Heart left ventricle (tissue), 16 donors: ENCODE data around the gene SNAP47. TPM values are rescaled to one million over a fixed set of nuclear protein-coding genes. Genes with fewer than 3 reads are reported as not detected.

Experiments
- ATAC-seq, 4 donors: fragments of 200-7000 bp; cut with Tn5 transposase; one replicate each; pipeline ENCODE4 v1.9.1; 2020 to 2022; ENCODE audit warnings: moderate library complexity in 4 of 4, mild to moderate bottlenecking in 3 of 4, moderate number of reproducible peaks in 1 of 4
- DNase-seq, 5 donors: peaks; one replicate each; pipeline ENCODE4 v3.0.0-alpha.2; 2020
- H3K27ac ChIP-seq, 12 donors: fragments of 200-600 bp; sonication (generic) in 4 of 12; one replicate each; pipeline versions ENCODE4 v1.5.0 to v1.8.0; 2016 to 2022; ENCODE audit warnings: mild to moderate bottlenecking in 2 of 12
- H3K27me3 ChIP-seq, 9 donors: fragments of 200-600 bp; sonication (generic) in 2 of 9; one replicate each; pipeline versions ENCODE4 v1.5.1 to v1.8.0; 2016 to 2022; ENCODE audit warnings: mild to moderate bottlenecking in 3 of 9
- H3K36me3 ChIP-seq, 9 donors: fragments of 200-600 bp; sonication (generic) in 2 of 9; one replicate each; pipeline versions ENCODE4 v1.5.0 to v1.8.0; 2018 to 2022; ENCODE audit warnings: mild to moderate bottlenecking in 2 of 9
- H3K4me1 ChIP-seq, 12 donors: fragments of 200-600 bp; sonication (generic) in 4 of 12; one replicate each; pipeline versions ENCODE4 v1.5.0 to v1.8.0; 2016 to 2022; ENCODE audit warnings: mild to moderate bottlenecking in 3 of 12
- H3K4me3 ChIP-seq, 12 donors: fragments of 200-600 bp; sonication (generic) in 4 of 12; one replicate each; pipeline versions ENCODE4 v1.5.0 to v1.8.0; 2017 to 2022; ENCODE audit warnings: mild to moderate bottlenecking in 9 of 12, moderate library complexity in 4 of 12
- H3K9me3 ChIP-seq, 12 donors: fragments of 200-600 bp; sonication (generic) in 4 of 12; one replicate each; pipeline versions ENCODE4 v1.5.0 to v1.8.0; 2016 to 2022; ENCODE audit warnings: mild to moderate bottlenecking in 1 of 12
- POLR2A ChIP-seq, 2 donors: fragments of 450-650 bp; IDR thresholded peaks; one replicate each; pipeline ENCODE4 v1.6.1; 2017; ENCODE audit warnings: antibody characterized with exemption in 2 of 2, mild to moderate bottlenecking in 2 of 2, moderate library complexity in 2 of 2
- WGBS, 4 donors: extraction: QIAGEN DNeasy Blood & Tissue Kit in 2 of 4; methylation state at CpG; one replicate each; pipeline versions ENCODE4 v1.1.5 to v1.1.7; 2013 to 2018; 5-methylcytosine and 5-hydroxymethylcytosine counted together
- intact Hi-C, 10 donors: fragments of 100-400 bp; cut with DNase I; formaldehyde crosslinking; loops; one replicate each; pipeline versions ENCODE4 v1.11.1 to v1.14.2; 2022
- polyA plus RNA-seq, 2 donors: library from polyadenylated mRNA; stranded (reverse); fragments of 200-250 nt; gene quantifications; one replicate each; pipeline ENCODE4 v1.2.3, GENCODE V29; 2013
- total RNA-seq, 9 donors: library from RNA; depleted of rRNA in 2 of 9; stranded (reverse); fragments of >200 nt in 2 of 9; fragmentation: NEBNext Ultra II Directional in 3 of 9; extraction: Animal tissue kit (Norgen Biotek cat#: 25700) in 3 of 9; gene quantifications; one replicate each; pipeline versions ENCODE4 v1.1.0 to v1.2.4, GENCODE V29; 2016 to 2023
- TF ChIP-seq, protein P1 (sequence below), 12 donors: fragments of 200-600 bp; sonication (generic) in 4 of 12; IDR thresholded peaks; one replicate each; pipeline versions ENCODE4 v1.5.0 to v1.8.0; 2018 to 2022; ENCODE audit warnings: antibody characterized with exemption in 12 of 12, mild to moderate bottlenecking in 5 of 12
- donor health status: ischemic (EF 13 %, LVEDD 7.1; RV severe dilation, severe dysfunction).
- donor health status: healthy with polysubstance abuse.
- donor health status: DM: no; HTN: yes; CAD: no.
- donor health status: DM: no; HTN: no; CAD: no.
- donor health status: ischemic (EF 25% LVEDD 6.9; RV normal size, moderate dysfunction).
- donor health status: ischemic (EF 25% LVEDD 5.7; RV mildly dilated, moderate dysfunction).
- donor health status: healthy.
- donor health status: DM: yes; HTN: yes; CAD: no.
- donor health status: ischemic (EF 35%, LVEDD 5.7; RV mildly dilated, moderate dysfunction).
- donor health status: nonischemic (EF 11% LVEDD 7.7; RV severe dilation, severe dysfunction).
- donor health status: DM: yes; HTN: yes; CAD: no.
- donor health status: PGD.
- donor health status: ischemic (EF 29% LVEDD 5.4; RV normal size, mild dysfunction).
- donor health status: nonischemic (EF 23%, LVEDD 6.1; RV moderate dilation, normal function).

SNAP47 gene
- total and polyA plus RNA-seq, 11 donors, result 22.1 to 106 (median 36.7) TPM

DNA sequence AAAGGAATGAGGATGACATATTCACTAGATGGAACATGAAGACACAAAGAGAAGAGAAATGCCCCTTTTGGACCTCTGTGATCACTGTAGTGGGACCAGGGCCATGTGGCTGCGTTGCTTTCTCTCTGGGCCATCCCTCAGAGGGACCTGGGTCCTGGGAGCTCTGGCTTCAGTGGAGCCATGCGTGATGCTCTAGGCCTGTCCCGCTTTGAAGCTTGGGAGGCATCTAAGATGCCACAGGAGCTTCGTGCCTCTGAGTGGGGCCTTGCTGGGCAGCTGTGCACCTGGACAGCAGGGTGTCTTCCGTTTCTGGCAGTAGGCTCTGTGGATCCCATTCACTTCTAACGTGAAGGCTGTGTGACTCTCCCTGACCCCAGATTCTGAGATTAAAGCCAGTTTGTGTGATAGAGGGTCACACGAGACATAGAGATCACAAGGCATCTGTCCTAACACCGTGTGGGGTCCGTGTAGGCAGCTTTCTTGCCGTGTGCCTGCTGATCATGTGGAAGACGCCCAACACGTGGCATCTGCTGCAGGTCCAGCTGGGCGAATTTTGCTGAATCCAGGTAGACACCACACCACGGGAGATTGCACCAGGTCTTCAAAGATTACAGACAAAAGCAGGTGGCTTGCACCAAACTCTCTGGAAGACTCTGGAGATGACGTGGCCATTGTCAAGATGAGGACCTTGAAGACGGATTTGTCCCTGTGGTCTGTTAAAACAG lies 63.0 kb downstream of the SNAP47 start:
- H3K27ac ChIP-seq, result no peak overlapping the region
- peaks cover 0 to 14% (median 7%) of the 10 kb centered on the region in 12 donors for H3K4me1 ChIP-seq
- TF ChIP-seq POLR2A (IDR thresholded peaks at IDR 0.05), result no peak
- TF ChIP-seq, protein P1, sequence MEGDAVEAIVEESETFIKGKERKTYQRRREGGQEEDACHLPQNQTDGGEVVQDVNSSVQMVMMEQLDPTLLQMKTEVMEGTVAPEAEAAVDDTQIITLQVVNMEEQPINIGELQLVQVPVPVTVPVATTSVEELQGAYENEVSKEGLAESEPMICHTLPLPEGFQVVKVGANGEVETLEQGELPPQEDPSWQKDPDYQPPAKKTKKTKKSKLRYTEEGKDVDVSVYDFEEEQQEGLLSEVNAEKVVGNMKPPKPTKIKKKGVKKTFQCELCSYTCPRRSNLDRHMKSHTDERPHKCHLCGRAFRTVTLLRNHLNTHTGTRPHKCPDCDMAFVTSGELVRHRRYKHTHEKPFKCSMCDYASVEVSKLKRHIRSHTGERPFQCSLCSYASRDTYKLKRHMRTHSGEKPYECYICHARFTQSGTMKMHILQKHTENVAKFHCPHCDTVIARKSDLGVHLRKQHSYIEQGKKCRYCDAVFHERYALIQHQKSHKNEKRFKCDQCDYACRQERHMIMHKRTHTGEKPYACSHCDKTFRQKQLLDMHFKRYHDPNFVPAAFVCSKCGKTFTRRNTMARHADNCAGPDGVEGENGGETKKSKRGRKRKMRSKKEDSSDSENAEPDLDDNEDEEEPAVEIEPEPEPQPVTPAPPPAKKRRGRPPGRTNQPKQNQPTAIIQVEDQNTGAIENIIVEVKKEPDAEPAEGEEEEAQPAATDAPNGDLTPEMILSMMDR (IDR thresholded peaks at IDR 0.05), result no peak
- ATAC-seq, result no peak
- peaks cover 0 to 4% (median 0%) of the 10 kb centered on the region in 9 donors for H3K27me3 ChIP-seq
- 78 to 82% (median 80%) methylated on average over 11 to 16 of the region's 16 CpGs for WGBS, 4 donors
- H3K4me3 ChIP-seq, result no peak overlapping the region
- H3K36me3 ChIP-seq, result no peaks in the 10 kb centered on the region
- DNase-seq, result no peak
- intact Hi-C loops, result no loop called here
- H3K9me3 ChIP-seq, result peaks cover 0 to 4% (median 0%) of the 10 kb centered on the region in 12 donors

DNA sequence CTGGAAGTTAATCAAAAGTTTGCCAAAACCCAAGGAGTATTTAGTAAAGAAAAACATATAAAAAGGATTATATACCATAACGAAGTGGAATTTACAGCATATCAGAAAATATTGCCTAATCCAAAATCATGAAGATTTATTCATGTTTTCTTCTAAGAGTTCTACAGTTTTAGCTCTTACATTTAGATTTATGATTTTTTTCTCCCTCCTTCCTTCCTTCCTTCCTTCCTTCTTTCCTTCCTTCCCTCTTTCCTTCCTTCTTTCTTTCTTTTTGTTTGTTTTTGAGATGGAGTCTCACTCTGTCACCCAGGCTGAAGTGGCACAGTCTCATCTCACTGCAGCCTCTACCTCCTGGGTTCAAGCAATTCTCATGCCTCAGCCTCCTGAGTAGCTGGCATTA lies 64.5 kb downstream of the SNAP47 start:
- WGBS, 4 donors, result 81 to 92% (median 90%) methylated on average over 1 of the region's 1 CpG

DNA sequence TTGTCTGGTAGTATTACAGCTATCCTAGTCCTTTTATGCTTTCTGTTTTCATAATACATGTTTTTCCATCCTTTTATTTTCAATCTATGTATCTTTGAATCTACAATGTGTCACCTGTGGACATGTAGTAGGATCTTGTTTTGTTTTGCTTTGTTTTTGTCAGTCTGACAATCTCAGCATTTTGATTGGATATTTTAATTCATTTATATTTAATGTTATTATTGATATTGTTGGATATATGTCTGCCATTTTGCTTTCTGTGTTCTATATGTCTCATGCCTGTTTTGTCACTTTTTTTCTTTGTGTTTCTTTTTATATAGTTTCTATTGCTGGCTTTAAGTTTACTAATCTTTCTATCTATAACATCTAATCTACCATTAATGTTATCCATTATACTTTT lies 68.7 kb downstream of the SNAP47 start:
- TF ChIP-seq, protein P1 (IDR thresholded peaks at IDR 0.05), result no peak
- no peak for TF ChIP-seq POLR2A (IDR thresholded peaks at IDR 0.05)
- Histone ChIP-seq H3K36me3 (no peaks in the 10 kb centered on the region), H3K27me3 (peaks cover 0 to 7% (median 0%) of the 10 kb centered on the region in 9 donors), H3K9me3 (peaks cover 0 to 23% (median 3%) of the 10 kb centered on the region in 12 donors), H3K4me3 (no peak overlapping the region), H3K4me1 (no peaks in the 10 kb centered on the region), H3K27ac (no peak overlapping the region)
- no peak for ATAC-seq
- DNase-seq, result no peak
- intact Hi-C loops, result no loop called here

More for the DNA sequence above, 64.5 kb downstream of the SNAP47 start:
- ATAC-seq (no peak), DNase-seq (no peak)
- TF ChIP-seq POLR2A (IDR thresholded peaks at IDR 0.05), result no peak
- TF ChIP-seq, protein P1 (IDR thresholded peaks at IDR 0.05), result no peak
- Histone ChIP-seq H3K4me1 (peaks cover 0 to 3% (median 2%) of the 10 kb centered on the region in 12 donors), H3K36me3 (no peaks in the 10 kb centered on the region), H3K27me3 (peaks cover 0 to 7% (median 0%) of the 10 kb centered on the region in 9 donors), H3K9me3 (peaks cover 0 to 19% (median 3%) of the 10 kb centered on the region in 12 donors), H3K27ac (no peak overlapping the region), H3K4me3 (no peak overlapping the region)
- intact Hi-C loops, result no loop called here

DNA sequence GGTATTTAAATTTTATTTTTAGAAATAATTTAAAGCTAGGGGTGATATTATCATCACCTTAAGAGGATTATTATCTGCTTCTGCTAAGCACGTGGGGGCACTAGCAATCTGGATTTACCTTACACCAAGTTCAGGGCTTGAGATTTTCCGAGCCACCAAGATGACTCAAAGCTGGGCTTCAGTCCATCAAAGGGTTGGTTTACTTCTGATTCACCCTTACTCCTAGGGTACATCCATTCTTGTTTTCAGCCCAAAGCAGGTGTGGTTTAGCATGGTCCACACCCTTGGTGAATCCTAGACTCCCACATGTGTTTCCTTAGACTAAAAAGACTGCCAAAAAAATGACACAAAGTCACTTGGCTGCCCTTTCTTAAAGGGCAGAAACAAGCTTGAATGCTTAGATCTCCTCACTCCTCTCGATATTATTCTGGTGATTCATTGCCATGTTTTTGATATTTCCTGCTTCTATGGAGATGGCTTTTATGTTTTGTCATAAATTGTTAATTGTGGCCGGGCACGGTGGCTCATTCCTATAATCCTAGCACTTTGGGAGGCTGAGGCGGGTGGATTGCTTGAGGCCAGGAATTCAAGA lies 70.5 kb downstream of the SNAP47 start:
- no peak for TF ChIP-seq POLR2A (IDR thresholded peaks at IDR 0.05)
- TF ChIP-seq, protein P1 (IDR thresholded peaks at IDR 0.05), result no peak
- intact Hi-C loops, result no loop called here
- H3K36me3 ChIP-seq, result no peaks in the 10 kb centered on the region
- H3K4me1 ChIP-seq, result no peaks in the 10 kb centered on the region
- H3K9me3 ChIP-seq, result peaks cover 0 to 23% (median 3%) of the 10 kb centered on the region in 12 donors
- no peak for ATAC-seq
- H3K4me3 ChIP-seq, result no peak overlapping the region
- H3K27ac ChIP-seq, result no peak overlapping the region
- DNase-seq, result no peak
- peaks cover 0 to 7% (median 0%) of the 10 kb centered on the region in 9 donors for H3K27me3 ChIP-seq
- 56 to 68% (median 66%) methylated on average over 6 of the region's 6 CpGs for WGBS, 4 donors
